Neural progenitor cell (in vitro differentiated cells): Measurements from ENCODE around the gene SSTR4.

Source experiments
- EZH2 ChIP-seq: fragments of 200-600 bp; sonication (generic); IDR thresholded peaks from 2 replicates; pipeline ENCODE4 v1.6.1; 2017; ENCODE audit warnings: antibody characterized with exemption, mild to moderate bottlenecking, moderate library complexity
- TF ChIP-seq, protein P1 (sequence below): fragments of 200-600 bp; sonication (generic); IDR thresholded peaks from 2 replicates; pipeline ENCODE4 v1.5.1; 2017; ENCODE audit warnings: antibody characterized with exemption, mild to moderate bottlenecking

DNA sequence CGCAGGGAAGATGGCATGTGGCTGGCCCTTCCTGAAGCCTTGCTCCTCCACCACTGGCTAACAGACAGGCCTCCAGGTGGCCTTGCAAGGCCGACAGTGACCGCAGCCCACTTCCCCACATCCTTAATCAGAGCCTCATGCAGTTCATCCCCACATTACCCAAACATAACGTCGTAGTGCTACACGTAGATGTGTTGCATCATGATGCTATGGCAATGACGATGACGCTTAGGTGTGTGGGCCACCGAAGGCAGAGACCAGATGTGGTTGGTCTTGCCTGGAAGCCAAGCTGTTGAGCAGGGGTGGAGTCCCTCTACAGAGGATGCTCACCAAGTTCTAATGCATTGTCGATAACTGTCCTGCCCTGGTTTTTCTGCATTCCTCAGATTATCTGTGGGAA, 45.4 kb downstream of the SSTR4 start:
- TF ChIP-seq, protein P1, sequence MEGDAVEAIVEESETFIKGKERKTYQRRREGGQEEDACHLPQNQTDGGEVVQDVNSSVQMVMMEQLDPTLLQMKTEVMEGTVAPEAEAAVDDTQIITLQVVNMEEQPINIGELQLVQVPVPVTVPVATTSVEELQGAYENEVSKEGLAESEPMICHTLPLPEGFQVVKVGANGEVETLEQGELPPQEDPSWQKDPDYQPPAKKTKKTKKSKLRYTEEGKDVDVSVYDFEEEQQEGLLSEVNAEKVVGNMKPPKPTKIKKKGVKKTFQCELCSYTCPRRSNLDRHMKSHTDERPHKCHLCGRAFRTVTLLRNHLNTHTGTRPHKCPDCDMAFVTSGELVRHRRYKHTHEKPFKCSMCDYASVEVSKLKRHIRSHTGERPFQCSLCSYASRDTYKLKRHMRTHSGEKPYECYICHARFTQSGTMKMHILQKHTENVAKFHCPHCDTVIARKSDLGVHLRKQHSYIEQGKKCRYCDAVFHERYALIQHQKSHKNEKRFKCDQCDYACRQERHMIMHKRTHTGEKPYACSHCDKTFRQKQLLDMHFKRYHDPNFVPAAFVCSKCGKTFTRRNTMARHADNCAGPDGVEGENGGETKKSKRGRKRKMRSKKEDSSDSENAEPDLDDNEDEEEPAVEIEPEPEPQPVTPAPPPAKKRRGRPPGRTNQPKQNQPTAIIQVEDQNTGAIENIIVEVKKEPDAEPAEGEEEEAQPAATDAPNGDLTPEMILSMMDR: no peak
- no peak for TF ChIP-seq EZH2
